Adrenal gland (tissue), 12 donors: ENCODE measurements around the gene OPRL1. TPM values are rescaled to one million over a fixed set of nuclear protein-coding genes. Genes with fewer than 3 reads are reported as not detected.
A peak's percentile ranks its signal among the peaks of the same experiment; 100 is the strongest.

Experiments used
- DNase-seq, 7 donors: peaks; one replicate each; pipeline ENCODE4 v3.0.0-alpha.2; 2019 to 2020
- H3K27ac ChIP-seq, 5 donors: fragments of 200-600 bp; sonication (generic) in 4 of 5; 1 replicate in 3 of 5; 2 replicates in 2 of 5; pipeline versions ENCODE4 v1.5.1 to v1.8.0; 2016 to 2020; ENCODE audit warnings: mild to moderate bottlenecking in 1 of 5
- H3K27me3 ChIP-seq: fragments of 200-600 bp; 2 replicates; pipeline ENCODE4 v1.8.0; 2021
- H3K36me3 ChIP-seq, 2 donors: fragments of 200-600 bp; replicated peaks in 1 of 2; 1 replicate in 1 of 2; 2 replicates in 1 of 2; pipeline versions ENCODE4 v1.5.1 to v1.8.0; 2018 to 2022
- H3K4me1 ChIP-seq, 2 donors: fragments of 200-600 bp; replicated peaks in 1 of 2; 1 replicate in 1 of 2; 2 replicates in 1 of 2; pipeline versions ENCODE4 v1.5.1 to v1.8.0; 2018 to 2021
- H3K4me3 ChIP-seq, 4 donors: fragments of 200-600 bp; sonication (generic) in 3 of 4; one replicate each; pipeline ENCODE4 v1.5.1; 2016 to 2018
- H3K9me3 ChIP-seq, 3 donors: fragments of 200-600 bp; sonication (generic) in 1 of 3; replicated peaks in 1 of 3; 1 replicate in 2 of 3; 2 replicates in 1 of 3; pipeline versions ENCODE4 v1.5.1 to v1.8.0; 2016 to 2021
- POLR2A ChIP-seq, 2 donors: fragments of 450-650 bp; IDR thresholded peaks; one replicate each; pipeline ENCODE4 v1.6.1; 2017; ENCODE audit warnings: antibody characterized with exemption in 2 of 2, mild to moderate bottlenecking in 2 of 2, moderate library complexity in 1 of 2
- WGBS, 4 donors: extraction: QIAGEN DNeasy Blood & Tissue Kit in 2 of 4; methylation state at CpG; one replicate each; pipeline versions ENCODE4 v1.1.5 to v1.1.7; 2013 to 2017; 5-methylcytosine and 5-hydroxymethylcytosine counted together
- intact Hi-C, 2 donors: fragments of 100-400 bp; cut with DNase I; formaldehyde crosslinking; loops; one replicate each; pipeline versions ENCODE4 v1.14.1 to v1.15.0; 2022 to 2023
- polyA plus RNA-seq, 3 donors: library from polyadenylated mRNA; stranded (reverse); fragments of 200-250 nt in 2 of 3; fragments of 350-450 nt in 1 of 3; fragmentation: Illumina TruSeq in 1 of 3; extraction: RNeasy Lipid Tissue Mini Kit (QIAGEN cat#74804) in 1 of 3; gene quantifications; one replicate each; pipeline ENCODE4 v1.2.3, GENCODE V29; 2013 to 2014
- total RNA-seq, 9 donors: library from RNA; depleted of rRNA in 4 of 9; stranded (reverse); fragments of >200 nt in 4 of 9; fragments of 120-200 nt in 1 of 9; fragmentation: NEBNext Ultra II Directional in 1 of 9; extraction: Animal tissue kit (Norgen Biotek cat#: 25700) in 1 of 9; gene quantifications; one replicate each; pipeline versions ENCODE4 v1.1.0 to v1.2.4, GENCODE V29; 2013 to 2023
- TF ChIP-seq, protein P1 (sequence below), 6 experiments: fragments of 450-650 bp in 4 of 6; fragments of 200-600 bp in 2 of 6; sonication (generic) in 1 of 6; IDR thresholded peaks; 1 replicate in 5 of 6; 2 replicates in 1 of 6; pipeline versions ENCODE4 v1.5.1 to v1.8.0; 2016 to 2021; ENCODE audit warnings: antibody characterized with exemption in 6 of 6, mild to moderate bottlenecking in 2 of 6, moderate library complexity in 1 of 6
- donor health status: healthy with polysubstance abuse.
- donor health status: Bipolar disorder and iron deficiency.
- donor health status: DM: yes; HTN: yes; CAD: no.
- donor health status: DM: no; HTN: no; CAD: no.
- donor health status: DM: no; HTN: no; CAD: no.
- donor health status: DM: yes; HTN: yes; CAD: no.

Gene OPRL1
- total and polyA plus RNA-seq, 12 donors: 0.24 to 5.7 (median 2.2) TPM

- Histone ChIP-seq H3K4me3 (no peak overlapping the region), H3K4me1 (peaks cover 5 to 9% of the 10 kb centered on the region in 2 donors), H3K9me3 (no peaks in the 10 kb centered on the region), H3K27me3 (peaks cover 11% of the 10 kb centered on the region), H3K27ac (no peak overlapping the region), H3K36me3 (no peaks in the 10 kb centered on the region)
- no peak for TF ChIP-seq POLR2A (IDR thresholded peaks at IDR 0.05)
- TF ChIP-seq, protein P1, sequence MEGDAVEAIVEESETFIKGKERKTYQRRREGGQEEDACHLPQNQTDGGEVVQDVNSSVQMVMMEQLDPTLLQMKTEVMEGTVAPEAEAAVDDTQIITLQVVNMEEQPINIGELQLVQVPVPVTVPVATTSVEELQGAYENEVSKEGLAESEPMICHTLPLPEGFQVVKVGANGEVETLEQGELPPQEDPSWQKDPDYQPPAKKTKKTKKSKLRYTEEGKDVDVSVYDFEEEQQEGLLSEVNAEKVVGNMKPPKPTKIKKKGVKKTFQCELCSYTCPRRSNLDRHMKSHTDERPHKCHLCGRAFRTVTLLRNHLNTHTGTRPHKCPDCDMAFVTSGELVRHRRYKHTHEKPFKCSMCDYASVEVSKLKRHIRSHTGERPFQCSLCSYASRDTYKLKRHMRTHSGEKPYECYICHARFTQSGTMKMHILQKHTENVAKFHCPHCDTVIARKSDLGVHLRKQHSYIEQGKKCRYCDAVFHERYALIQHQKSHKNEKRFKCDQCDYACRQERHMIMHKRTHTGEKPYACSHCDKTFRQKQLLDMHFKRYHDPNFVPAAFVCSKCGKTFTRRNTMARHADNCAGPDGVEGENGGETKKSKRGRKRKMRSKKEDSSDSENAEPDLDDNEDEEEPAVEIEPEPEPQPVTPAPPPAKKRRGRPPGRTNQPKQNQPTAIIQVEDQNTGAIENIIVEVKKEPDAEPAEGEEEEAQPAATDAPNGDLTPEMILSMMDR (IDR thresholded peaks at IDR 0.05): no peak
- DNase-seq: no peak
- intact Hi-C loops: no loop called here
- WGBS, 4 donors: 78 to 81% (median 80%) methylated on average over 9 to 12 of the region's 12 CpGs
Measured at GRCh38 chr20:64058536-64058935, 21.3 kb upstream of the OPRL1 start.

- no peaks in the 10 kb centered on the region for H3K36me3 ChIP-seq
- peak overlapping the region in 3 of 5 donors; percentile 70 to 79 (median 70) for H3K27ac ChIP-seq
- no peak for DNase-seq
- no peak for TF ChIP-seq POLR2A (IDR thresholded peaks at IDR 0.05)
- TF ChIP-seq, protein P1 (IDR thresholded peaks at IDR 0.05): no peak
- H3K4me3 ChIP-seq: peak overlapping the region in 2 of 4 donors; percentile 85 to 93
- no peaks in the 10 kb centered on the region for H3K9me3 ChIP-seq
- H3K27me3 ChIP-seq: no peaks in the 10 kb centered on the region
- intact Hi-C loops: no loop called here
- WGBS, 4 donors: 44 to 59% (median 55%) methylated on average over 3 to 5 of the region's 5 CpGs
- H3K4me1 ChIP-seq: peaks cover 20 to 26% of the 10 kb centered on the region in 2 donors
Measured at GRCh38 chr20:64062276-64062595, 17.6 kb upstream of the OPRL1 start.

GRCh38 chr20:64062596-64063388, 17.1 kb upstream of the OPRL1 start, which contains the start of gene TCEA2:
TCEA2 (plus strand) TSS chr20:64063198; CDS start chr20:64063313, 115 bp downstream.
- Histone ChIP-seq H3K4me1 (peaks cover 20 to 26% of the 10 kb centered on the region in 2 donors), H3K36me3 (no peaks in the 10 kb centered on the region), H3K27me3 (no peaks in the 10 kb centered on the region), H3K9me3 (no peaks in the 10 kb centered on the region), H3K27ac (peak within 1 kb of the TSS; percentile 19 to 79 (median 70)), H3K4me3 (peak within 1 kb of the TSS; percentile 30 to 93 (median 67))
- peak; percentile 87 to 88 for TF ChIP-seq POLR2A (IDR thresholded peaks at IDR 0.05)
- TF ChIP-seq, protein P1 (IDR thresholded peaks at IDR 0.05): no peak
- peak; percentile 97 to 99 (median 98) for DNase-seq
- WGBS, 4 donors: 3 to 11% (median 5%) methylated on average over 31 to 85 of the region's 85 CpGs
- intact Hi-C loops: no loop called here

GRCh38 chr20:64063389-64064144, 16.3 kb upstream of the OPRL1 start:
- peak overlapping the region; percentile 30 to 93 (median 67) for H3K4me3 ChIP-seq
- WGBS, 4 donors: 1 to 3% (median 2%) methylated on average over 30 to 51 of the region's 51 CpGs
- H3K27me3 ChIP-seq: no peaks in the 10 kb centered on the region
- no peaks in the 10 kb centered on the region for H3K9me3 ChIP-seq
- peaks cover 20 to 26% of the 10 kb centered on the region in 2 donors for H3K4me1 ChIP-seq
- H3K27ac ChIP-seq: peak overlapping the region; percentile 19 to 79 (median 66)
- H3K36me3 ChIP-seq: no peaks in the 10 kb centered on the region
- intact Hi-C loops: no loop called here
- peak in 5 of 7 donors; percentile 41 to 71 (median 44) for DNase-seq
- TF ChIP-seq, protein P1 (IDR thresholded peaks at IDR 0.05): no peak
- TF ChIP-seq POLR2A (IDR thresholded peaks at IDR 0.05): no peak
